Smooth muscle cell of the brain vasculature (primary cell): Measurements from ENCODE around the gene LRRC3.

Experiments used
- DNase-seq: peaks from one replicate; pipeline ENCODE4 v3.0.0-alpha.2; 2012; ENCODE audit warnings: low read depth, low spot score

LRRC3 gene

GRCh38 chr21:44456915-44457736 is 1.8 kb downstream of the LRRC3 start:
- DNase-seq = no peak

GRCh38 chr21:44458971-44459711 is 3.8 kb downstream of the LRRC3 start:
- DNase-seq = no peak

GRCh38 chr21:44459712-44460440 is 4.6 kb downstream of the LRRC3 start:
- no peak for DNase-seq

- no peak for DNase-seq
Measured at GRCh38 chr21:44460441-44460755, 5.1 kb downstream of the LRRC3 start.

GRCh38 chr21:44461005-44461404 is 5.7 kb downstream of the LRRC3 start:
- DNase-seq = no peak

GRCh38 chr21:44461464-44462001 is 6.2 kb downstream of the LRRC3 start:
- DNase-seq = no peak

- no peak for DNase-seq
Measured at GRCh38 chr21:44462086-44462833, 7.0 kb downstream of the LRRC3 start.

- DNase-seq = no peak
Measured at GRCh38 chr21:44462834-44463200, 7.5 kb downstream of the LRRC3 start.

GRCh38 chr21:44463724-44464123 is 8.4 kb downstream of the LRRC3 start:
- no peak for DNase-seq

- DNase-seq = no peak
Measured at GRCh38 chr21:44464351-44464750, 9.0 kb downstream of the LRRC3 start.

GRCh38 chr21:44466351-44466954 is 11.1 kb downstream of the LRRC3 start:
- DNase-seq = no peak

GRCh38 chr21:44466996-44467858 is 11.9 kb downstream of the LRRC3 start:
- no peak for DNase-seq

- no peak for DNase-seq
Measured at GRCh38 chr21:44467859-44468195, 12.5 kb downstream of the LRRC3 start.

GRCh38 chr21:44471341-44471740 is 16.0 kb downstream of the LRRC3 start:
- DNase-seq = no peak

GRCh38 chr21:44471996-44472395 is 16.7 kb downstream of the LRRC3 start:
- DNase-seq = no peak

- DNase-seq = no peak
Measured at GRCh38 chr21:44473915-44474555, 18.7 kb downstream of the LRRC3 start.

- DNase-seq = no peak
Measured at GRCh38 chr21:44475266-44475845, 20.0 kb downstream of the LRRC3 start.

GRCh38 chr21:44477131-44477530 is 21.8 kb downstream of the LRRC3 start:
- no peak for DNase-seq

GRCh38 chr21:44477712-44478111 is 22.4 kb downstream of the LRRC3 start:
- no peak for DNase-seq
